Activated naive CD4-positive, alpha-beta T cell treated with anti-CD3 and anti-CD28 coated beads, Interleukin-2, amount 50 U/mL, for 72 hours (primary cell): ENCODE results near the gene GORAB. TPM values are rescaled to one million over a fixed set of nuclear protein-coding genes. Genes with fewer than 3 reads are reported as not detected.

Source experiments
- ATAC-seq, 2 donors: fragments of 150-1000 bp; cut with Tn5 transposase; 2 replicates each; pipeline ENCODE4 v1.10.0; 2021; ENCODE audit warnings: mild to moderate bottlenecking in 2 of 2, moderate library complexity in 2 of 2
- DNase-seq, 2 donors: peaks; one replicate each; pipeline ENCODE4 v3.0.0; 2021 to 2022; ENCODE audit warnings: low spot score in 2 of 2
- H3K27ac Mint-ChIP-seq, 2 donors: one replicate each; pipeline ENCODE4 v1.8.0; 2022; ENCODE audit warnings: mild to moderate bottlenecking in 2 of 2, mixed read lengths in 2 of 2
- H3K36me3 Mint-ChIP-seq, 2 donors: one replicate each; pipeline ENCODE4 v1.8.0; 2022; ENCODE audit warnings: mixed read lengths in 2 of 2
- H3K9me3 Mint-ChIP-seq, 2 donors: one replicate each; pipeline ENCODE4 v1.8.0; 2022; ENCODE audit warnings: mixed read lengths in 2 of 2
- total RNA-seq, 2 donors: library from RNA; stranded (reverse); gene quantifications; one replicate each; pipeline ENCODE4 v1.2.3, GENCODE V29; 2022

The GORAB gene
- total RNA-seq, 2 donors from 2014 or later = 4.9 to 12.4 TPM

- DNase-seq = no peak
These were observed 69.9 kb downstream of the GORAB start for GRCh38 chr1:170601866-170602265.

More at GRCh38 chr1:170601866-170602265, 69.9 kb downstream of the GORAB start:
- Mint-ChIP-seq H3K9me3 (peaks cover 20 to 21% of the 10 kb centered on the region in 2 donors), H3K27ac (no peak overlapping the region), H3K36me3 (peaks cover 7 to 26% of the 10 kb centered on the region in 2 donors)
- no peak for ATAC-seq

Other genes starting within 250 kb of the GORAB start
- not detected for gene PRRX1, start 132.0 kb downstream of the GORAB start, total RNA-seq